Lower lobe of right lung (tissue), 2 donors: ENCODE results near the gene TRIOBP. TPM values are rescaled to one million over a fixed set of nuclear protein-coding genes. Genes with fewer than 3 reads are reported as not detected.
A peak's percentile ranks its signal among the peaks of the same experiment; 100 is the strongest.

ENCODE experiments used
- ATAC-seq, 2 donors: fragments of 200-7000 bp; cut with Tn5 transposase; one replicate each; pipeline ENCODE4 v1.9.1; 2020 to 2022; ENCODE audit warnings: mild to moderate bottlenecking in 2 of 2, moderate library complexity in 2 of 2
- DNase-seq: peaks from one replicate; pipeline ENCODE4 v3.0.0-alpha.2; 2020
- H3K27ac ChIP-seq: fragments of 200-600 bp; one replicate; pipeline ENCODE4 v1.8.0; 2022
- H3K27me3 ChIP-seq: fragments of 200-600 bp; one replicate; pipeline ENCODE4 v1.8.0; 2022; ENCODE audit warnings: low read depth
- H3K36me3 ChIP-seq: fragments of 200-600 bp; one replicate; pipeline ENCODE4 v1.8.0; 2022; ENCODE audit warnings: mild to moderate bottlenecking
- H3K4me1 ChIP-seq: fragments of 200-600 bp; one replicate; pipeline ENCODE4 v1.8.0; 2022
- H3K4me3 ChIP-seq: fragments of 200-600 bp; one replicate; pipeline ENCODE4 v1.8.0; 2022; ENCODE audit warnings: mild to moderate bottlenecking
- H3K9me3 ChIP-seq: fragments of 200-600 bp; one replicate; pipeline ENCODE4 v1.8.0; 2022
- intact Hi-C: fragments of 100-400 bp; cut with DNase I; formaldehyde crosslinking; loops from one replicate; pipeline ENCODE4 v1.11.0; 2022
- total RNA-seq: library from RNA; stranded (reverse); fragmentation: NEBNext Ultra II Directional; extraction: Animal tissue kit (Norgen Biotek cat#: 25700); gene quantifications from one replicate; pipeline ENCODE4 v1.2.1, GENCODE V29; 2021
- TF ChIP-seq, protein P1 (sequence below): fragments of 200-600 bp; IDR thresholded peaks from one replicate; pipeline ENCODE4 v1.8.0; 2022; ENCODE audit warnings: antibody characterized with exemption, mild to moderate bottlenecking
- donor health status: DM: no; HTN: yes; CAD: no; lungs with severe emphysema.

Gene TRIOBP
- total RNA-seq, 1 donor from 2014 or later, result 78.8 TPM

- Histone ChIP-seq H3K9me3 (no peaks in the 10 kb centered on the region), H3K4me3 (no peak overlapping the region), H3K27me3 (no peaks in the 10 kb centered on the region), H3K36me3 (no peaks in the 10 kb centered on the region), H3K4me1 (peaks cover 24% of the 10 kb centered on the region), H3K27ac (no peak overlapping the region)
- DNase-seq, result no peak
- TF ChIP-seq, protein P1, sequence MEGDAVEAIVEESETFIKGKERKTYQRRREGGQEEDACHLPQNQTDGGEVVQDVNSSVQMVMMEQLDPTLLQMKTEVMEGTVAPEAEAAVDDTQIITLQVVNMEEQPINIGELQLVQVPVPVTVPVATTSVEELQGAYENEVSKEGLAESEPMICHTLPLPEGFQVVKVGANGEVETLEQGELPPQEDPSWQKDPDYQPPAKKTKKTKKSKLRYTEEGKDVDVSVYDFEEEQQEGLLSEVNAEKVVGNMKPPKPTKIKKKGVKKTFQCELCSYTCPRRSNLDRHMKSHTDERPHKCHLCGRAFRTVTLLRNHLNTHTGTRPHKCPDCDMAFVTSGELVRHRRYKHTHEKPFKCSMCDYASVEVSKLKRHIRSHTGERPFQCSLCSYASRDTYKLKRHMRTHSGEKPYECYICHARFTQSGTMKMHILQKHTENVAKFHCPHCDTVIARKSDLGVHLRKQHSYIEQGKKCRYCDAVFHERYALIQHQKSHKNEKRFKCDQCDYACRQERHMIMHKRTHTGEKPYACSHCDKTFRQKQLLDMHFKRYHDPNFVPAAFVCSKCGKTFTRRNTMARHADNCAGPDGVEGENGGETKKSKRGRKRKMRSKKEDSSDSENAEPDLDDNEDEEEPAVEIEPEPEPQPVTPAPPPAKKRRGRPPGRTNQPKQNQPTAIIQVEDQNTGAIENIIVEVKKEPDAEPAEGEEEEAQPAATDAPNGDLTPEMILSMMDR, result no peak
- intact Hi-C loops, result no loop called here
- no peak for ATAC-seq
These were observed 28.8 kb downstream of the TRIOBP start for GRCh38 chr22:37725551-37726240.

DNA sequence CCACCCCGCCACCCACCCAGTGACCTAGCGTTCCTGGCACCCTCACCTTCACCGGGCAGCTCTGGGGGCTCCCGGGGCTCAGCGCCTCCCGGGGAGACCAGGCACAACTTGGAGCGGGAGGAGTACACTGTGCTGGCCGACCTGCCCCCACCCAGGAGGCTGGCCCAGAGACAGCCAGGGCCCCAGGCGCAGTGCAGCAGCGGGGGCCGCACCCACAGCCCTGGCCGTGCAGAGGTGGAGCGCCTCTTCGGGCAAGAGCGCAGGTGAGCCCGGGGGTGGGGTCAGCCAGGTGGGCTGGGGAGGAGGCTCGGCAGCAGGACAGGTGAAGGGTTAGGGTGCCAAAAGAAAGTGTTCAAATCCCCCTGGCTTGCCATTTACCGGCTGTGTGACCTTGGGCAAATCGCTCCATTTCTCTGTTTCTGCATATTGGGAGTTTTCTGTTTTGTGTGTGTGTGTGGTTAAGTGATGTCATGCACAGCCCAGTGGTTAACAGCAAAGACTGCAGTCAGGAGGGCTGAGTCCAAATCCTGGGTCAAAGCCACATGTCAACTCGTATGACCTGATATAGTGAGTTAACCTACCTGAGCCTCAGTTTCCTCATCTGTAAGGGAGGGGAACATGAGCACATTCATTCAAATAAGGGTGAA is 29.5 kb downstream of the TRIOBP start:
- no peak overlapping the region for H3K27ac ChIP-seq
- peaks cover 29% of the 10 kb centered on the region for H3K4me1 ChIP-seq
- DNase-seq (no peak), ATAC-seq (peak in 1 of 2 donors; percentile 32)
- no peaks in the 10 kb centered on the region for H3K27me3 ChIP-seq
- intact Hi-C loops, result no loop called here
- H3K9me3 ChIP-seq, result no peaks in the 10 kb centered on the region
- TF ChIP-seq, protein P1, result no peak
- no peaks in the 10 kb centered on the region for H3K36me3 ChIP-seq
- no peak overlapping the region for H3K4me3 ChIP-seq

GRCh38 chr22:37728620-37729019 is 31.8 kb downstream of the TRIOBP start:
- peak overlapping the region; percentile 48 for H3K27ac ChIP-seq
- H3K27me3 ChIP-seq, result no peaks in the 10 kb centered on the region
- H3K36me3 ChIP-seq, result no peaks in the 10 kb centered on the region
- H3K9me3 ChIP-seq, result no peaks in the 10 kb centered on the region
- DNase-seq (no peak), ATAC-seq (peak in 1 of 2 donors; percentile 18)
- TF ChIP-seq, protein P1, result no peak
- no peak overlapping the region for H3K4me3 ChIP-seq
- intact Hi-C loops, result no loop called here
- H3K4me1 ChIP-seq, result peaks cover 38% of the 10 kb centered on the region

DNA sequence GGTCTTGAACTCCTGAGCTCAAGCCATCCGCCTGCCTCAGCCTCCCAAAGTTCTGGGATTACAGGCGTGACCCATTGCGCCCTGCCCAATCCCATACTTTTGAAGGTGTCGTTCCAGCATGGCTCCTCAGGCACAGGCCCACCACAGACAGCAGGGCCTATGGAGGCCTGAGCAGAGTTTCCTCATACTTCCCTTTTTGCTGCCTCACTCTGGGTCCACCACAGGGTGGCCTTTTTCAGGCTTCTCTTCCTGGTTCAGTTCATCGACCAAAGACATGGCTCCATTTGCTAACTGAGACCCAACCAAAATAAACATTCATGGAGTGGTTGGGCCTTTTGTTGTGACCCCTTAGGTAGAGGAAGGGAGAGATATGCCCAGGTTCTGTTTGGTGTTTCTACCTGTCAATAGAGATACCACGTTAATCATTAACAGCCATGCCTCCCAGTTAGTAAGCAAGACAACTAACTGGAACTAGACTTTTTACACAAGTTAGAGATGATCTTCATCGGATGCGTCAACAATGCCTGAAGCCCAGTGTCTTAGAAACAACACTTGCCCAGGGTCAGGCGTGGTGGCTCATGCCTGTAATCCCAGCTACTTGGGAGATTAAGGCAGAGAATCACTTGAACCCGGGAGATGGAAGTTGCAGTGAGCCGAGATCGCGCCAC is 35.1 kb downstream of the TRIOBP start:
- peak; percentile 41 to 43 for ATAC-seq
- Histone ChIP-seq H3K4me1 (peaks cover 50% of the 10 kb centered on the region), H3K27ac (peak overlapping the region; percentile 5), H3K36me3 (no peaks in the 10 kb centered on the region), H3K4me3 (no peak overlapping the region), H3K27me3 (no peaks in the 10 kb centered on the region), H3K9me3 (no peaks in the 10 kb centered on the region)
- no peak for DNase-seq
- intact Hi-C loops, result no loop called here
- TF ChIP-seq, protein P1, result no peak

GRCh38 chr22:37732699-37733607 is 36.1 kb downstream of the TRIOBP start:
- no peak for DNase-seq
- Histone ChIP-seq H3K9me3 (no peaks in the 10 kb centered on the region), H3K27ac (no peak overlapping the region), H3K4me3 (no peak overlapping the region), H3K27me3 (no peaks in the 10 kb centered on the region), H3K4me1 (peaks cover 42% of the 10 kb centered on the region), H3K36me3 (no peaks in the 10 kb centered on the region)
- intact Hi-C loops, result no loop called here
- no peak for ATAC-seq
- TF ChIP-seq, protein P1, result no peak
